ENCODE measurements around the gene BMPR2. TPM values are rescaled to one million over a fixed set of nuclear protein-coding genes. Genes with fewer than 3 reads are reported as not detected.
"Not testable (repeated sequence)": the region's sequence is repeated elsewhere in the genome, so short reads cannot be mapped to it uniquely, and the experiment has no call there.

The BMPR2 gene
- total RNA-seq, 1 experiment from 2014 or later = 28.1 TPM

GRCh38 chr2:202542142-202542541 lies 166.0 kb downstream of the BMPR2 start:
- DNase-seq = no peak
- BruUV-seq (replicated peaks) = no TSS peak
- intact Hi-C loops (cut with micrococcal nuclease; ENCODE audit: unreplicated experiment) = no loop called here
- Mint-ChIP-seq H3K4me1 (ENCODE audit: low read depth, unreplicated experiment) (no peaks in the 10 kb centered on the region), H3K4me3 (ENCODE audit: unreplicated experiment) (no peak overlapping the region), H3K27me3 (ENCODE audit: insufficient read depth, unreplicated experiment) (no peaks in the 10 kb centered on the region), H3K9me3 (ENCODE audit: unreplicated experiment) (no peaks in the 10 kb centered on the region), H3K36me3 (ENCODE audit: insufficient read depth, unreplicated experiment) (peaks cover 27% of the 10 kb centered on the region), H3K27ac (ENCODE audit: unreplicated experiment) (no peak overlapping the region)
- no peak overlapping the region for H3K4me3 ChIP-seq (ENCODE audit: low read depth, low read length)
- H3K27me3 ChIP-seq (replicated peaks; ENCODE audit: control insufficient read depth, insufficient read depth, low read length) = no peaks in the 10 kb centered on the region
- TF ChIP-seq CTCF (IDR thresholded peaks at IDR 0.05; ENCODE audit: insufficient read depth in 1 of 2, low read depth in 1 of 2, low read length in 1 of 2, severe bottlenecking in 1 of 2, unreplicated experiment in 1 of 2) = no peak
- POLR2A ChIA-PET = no interaction called here
- H3K36me3 ChIP-seq (ENCODE audit: control insufficient read depth, insufficient read depth, low read length) = no peaks in the 10 kb centered on the region
- H3K4me1 ChIP-seq = no peaks in the 10 kb centered on the region
- no peaks in the 10 kb centered on the region for H3K9me3 ChIP-seq
- CTCF ChIA-PET = no interaction called here

GRCh38 chr2:202545523-202545922 lies 169.4 kb downstream of the BMPR2 start:
- CTCF ChIA-PET = no interaction called here
- intact Hi-C loops (cut with micrococcal nuclease; ENCODE audit: unreplicated experiment) = no loop called here
- POLR2A ChIA-PET = no interaction called here
- Mint-ChIP-seq H3K27ac (ENCODE audit: unreplicated experiment) (no peak overlapping the region), H3K4me1 (ENCODE audit: low read depth, unreplicated experiment) (peaks cover 7% of the 10 kb centered on the region), H3K9me3 (ENCODE audit: unreplicated experiment) (no peaks in the 10 kb centered on the region), H3K36me3 (ENCODE audit: insufficient read depth, unreplicated experiment) (peaks cover 23% of the 10 kb centered on the region), H3K4me3 (ENCODE audit: unreplicated experiment) (no peak overlapping the region), H3K27me3 (ENCODE audit: insufficient read depth, unreplicated experiment) (no peaks in the 10 kb centered on the region)
- H3K4me1 ChIP-seq = no peaks in the 10 kb centered on the region
- TF ChIP-seq CTCF (IDR thresholded peaks at IDR 0.05; ENCODE audit: insufficient read depth in 1 of 2, low read depth in 1 of 2, low read length in 1 of 2, severe bottlenecking in 1 of 2, unreplicated experiment in 1 of 2) = no peak
- H3K27me3 ChIP-seq (replicated peaks; ENCODE audit: control insufficient read depth, insufficient read depth, low read length) = no peaks in the 10 kb centered on the region
- no peaks in the 10 kb centered on the region for H3K36me3 ChIP-seq (ENCODE audit: control insufficient read depth, insufficient read depth, low read length)
- no TSS peak for BruUV-seq (replicated peaks)
- DNase-seq = no peak
- H3K4me3 ChIP-seq (ENCODE audit: low read depth, low read length) = no peak overlapping the region
- H3K9me3 ChIP-seq = no peaks in the 10 kb centered on the region

GRCh38 chr2:202545931-202546330 lies 169.8 kb downstream of the BMPR2 start:
- Histone ChIP-seq H3K4me1 (no peaks in the 10 kb centered on the region), H3K4me3 (ENCODE audit: low read depth, low read length) (no peak overlapping the region), H3K9me3 (no peaks in the 10 kb centered on the region), H3K36me3 (ENCODE audit: control insufficient read depth, insufficient read depth, low read length) (no peaks in the 10 kb centered on the region), H3K27me3 (replicated peaks; ENCODE audit: control insufficient read depth, insufficient read depth, low read length) (no peaks in the 10 kb centered on the region)
- H3K36me3 Mint-ChIP-seq (ENCODE audit: insufficient read depth, unreplicated experiment) = peaks cover 23% of the 10 kb centered on the region
- no peaks in the 10 kb centered on the region for H3K27me3 Mint-ChIP-seq (ENCODE audit: insufficient read depth, unreplicated experiment)
- H3K27ac Mint-ChIP-seq (ENCODE audit: unreplicated experiment) = no peak overlapping the region
- intact Hi-C loops (cut with micrococcal nuclease; ENCODE audit: unreplicated experiment) = no loop called here
- TF ChIP-seq CTCF (IDR thresholded peaks at IDR 0.05; ENCODE audit: insufficient read depth in 1 of 2, low read depth in 1 of 2, low read length in 1 of 2, severe bottlenecking in 1 of 2, unreplicated experiment in 1 of 2) = no peak
- BruUV-seq (replicated peaks) = no TSS peak
- CTCF ChIA-PET = no interaction called here
- DNase-seq = no peak
- POLR2A ChIA-PET = no interaction called here
- peaks cover 7% of the 10 kb centered on the region for H3K4me1 Mint-ChIP-seq (ENCODE audit: low read depth, unreplicated experiment)
- H3K4me3 Mint-ChIP-seq (ENCODE audit: unreplicated experiment) = no peak overlapping the region
- no peaks in the 10 kb centered on the region for H3K9me3 Mint-ChIP-seq (ENCODE audit: unreplicated experiment)

GRCh38 chr2:202546499-202547141 lies 170.5 kb downstream of the BMPR2 start:
- POLR2A ChIA-PET; H3K27ac Mint-ChIP-seq (ENCODE audit: unreplicated experiment); H3K9me3 ChIP-seq; H3K4me1 ChIP-seq; H3K27me3 Mint-ChIP-seq (ENCODE audit: insufficient read depth, unreplicated experiment); H3K27me3 ChIP-seq (replicated peaks; ENCODE audit: control insufficient read depth, insufficient read depth, low read length); H3K4me1 Mint-ChIP-seq (ENCODE audit: low read depth, unreplicated experiment); H3K9me3 Mint-ChIP-seq (ENCODE audit: unreplicated experiment); H3K36me3 ChIP-seq (ENCODE audit: control insufficient read depth, insufficient read depth, low read length); CTCF ChIA-PET; intact Hi-C loops (cut with micrococcal nuclease; ENCODE audit: unreplicated experiment); H3K4me3 Mint-ChIP-seq (ENCODE audit: unreplicated experiment); BruUV-seq (replicated peaks); H3K4me3 ChIP-seq (ENCODE audit: low read depth, low read length); DNase-seq: not testable (repeated sequence)
- peaks cover 21% of the 10 kb centered on the region for H3K36me3 Mint-ChIP-seq (ENCODE audit: insufficient read depth, unreplicated experiment)
